Keratinocyte (primary cell): ENCODE results near the gene IGSF8.

Experiments used
- EZH2 ChIP-seq: IDR thresholded peaks from one replicate; pipeline ENCODE4 v1.6.1; 2012; ENCODE audit warnings: inconsistent platforms, mild to moderate bottlenecking, low read length, moderate library complexity
- TF ChIP-seq, protein P1 (sequence below), 3 experiments: IDR thresholded peaks in 1 of 3; conservative IDR thresholded peaks in 1 of 3; optimal IDR thresholded peaks in 1 of 3; 2 replicates in 2 of 3; 3 replicates in 1 of 3; pipeline versions ENCODE3 to v1.5.1; 2011; ENCODE audit warnings: low read length in 3 of 3, mild to moderate bottlenecking in 3 of 3, moderate library complexity in 2 of 3, control low read depth in 1 of 3, inconsistent platforms in 1 of 3; ENCODE audit not compliant: insufficient read depth in 2 of 3; ENCODE audit errors: extremely low read depth in 1 of 3

GRCh38 chr1:160129966-160130365, 31.5 kb upstream of the IGSF8 start:
- TF ChIP-seq EZH2: no peak
- TF ChIP-seq, protein P1, sequence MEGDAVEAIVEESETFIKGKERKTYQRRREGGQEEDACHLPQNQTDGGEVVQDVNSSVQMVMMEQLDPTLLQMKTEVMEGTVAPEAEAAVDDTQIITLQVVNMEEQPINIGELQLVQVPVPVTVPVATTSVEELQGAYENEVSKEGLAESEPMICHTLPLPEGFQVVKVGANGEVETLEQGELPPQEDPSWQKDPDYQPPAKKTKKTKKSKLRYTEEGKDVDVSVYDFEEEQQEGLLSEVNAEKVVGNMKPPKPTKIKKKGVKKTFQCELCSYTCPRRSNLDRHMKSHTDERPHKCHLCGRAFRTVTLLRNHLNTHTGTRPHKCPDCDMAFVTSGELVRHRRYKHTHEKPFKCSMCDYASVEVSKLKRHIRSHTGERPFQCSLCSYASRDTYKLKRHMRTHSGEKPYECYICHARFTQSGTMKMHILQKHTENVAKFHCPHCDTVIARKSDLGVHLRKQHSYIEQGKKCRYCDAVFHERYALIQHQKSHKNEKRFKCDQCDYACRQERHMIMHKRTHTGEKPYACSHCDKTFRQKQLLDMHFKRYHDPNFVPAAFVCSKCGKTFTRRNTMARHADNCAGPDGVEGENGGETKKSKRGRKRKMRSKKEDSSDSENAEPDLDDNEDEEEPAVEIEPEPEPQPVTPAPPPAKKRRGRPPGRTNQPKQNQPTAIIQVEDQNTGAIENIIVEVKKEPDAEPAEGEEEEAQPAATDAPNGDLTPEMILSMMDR (optimal IDR thresholded peaks at IDR 0.05 in 1 of 3, IDR thresholded peaks at IDR 0.05 in 1 of 3, conservative IDR thresholded peaks at IDR 0.05 in 1 of 3; ENCODE audit: extremely low read depth in 1 of 3, insufficient read depth in 2 of 3, low read length in 3 of 3): no peak
